ENCODE results near the gene CLASP1.

CLASP1 gene

GRCh38 chr2:121297217-121297830, 351.9 kb downstream of the CLASP1 start:
- TF ChIP-seq, protein P1, sequence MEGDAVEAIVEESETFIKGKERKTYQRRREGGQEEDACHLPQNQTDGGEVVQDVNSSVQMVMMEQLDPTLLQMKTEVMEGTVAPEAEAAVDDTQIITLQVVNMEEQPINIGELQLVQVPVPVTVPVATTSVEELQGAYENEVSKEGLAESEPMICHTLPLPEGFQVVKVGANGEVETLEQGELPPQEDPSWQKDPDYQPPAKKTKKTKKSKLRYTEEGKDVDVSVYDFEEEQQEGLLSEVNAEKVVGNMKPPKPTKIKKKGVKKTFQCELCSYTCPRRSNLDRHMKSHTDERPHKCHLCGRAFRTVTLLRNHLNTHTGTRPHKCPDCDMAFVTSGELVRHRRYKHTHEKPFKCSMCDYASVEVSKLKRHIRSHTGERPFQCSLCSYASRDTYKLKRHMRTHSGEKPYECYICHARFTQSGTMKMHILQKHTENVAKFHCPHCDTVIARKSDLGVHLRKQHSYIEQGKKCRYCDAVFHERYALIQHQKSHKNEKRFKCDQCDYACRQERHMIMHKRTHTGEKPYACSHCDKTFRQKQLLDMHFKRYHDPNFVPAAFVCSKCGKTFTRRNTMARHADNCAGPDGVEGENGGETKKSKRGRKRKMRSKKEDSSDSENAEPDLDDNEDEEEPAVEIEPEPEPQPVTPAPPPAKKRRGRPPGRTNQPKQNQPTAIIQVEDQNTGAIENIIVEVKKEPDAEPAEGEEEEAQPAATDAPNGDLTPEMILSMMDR (IDR thresholded peaks at IDR 0.05): peak; percentile 59

- TF ChIP-seq, protein P1 (IDR thresholded peaks at IDR 0.05): no peak
Measured at GRCh38 chr2:121295911-121296650, 353.2 kb downstream of the CLASP1 start.

GRCh38 chr2:121294881-121295840, 354.1 kb downstream of the CLASP1 start:
- TF ChIP-seq, protein P1 (IDR thresholded peaks at IDR 0.05): no peak

DNA sequence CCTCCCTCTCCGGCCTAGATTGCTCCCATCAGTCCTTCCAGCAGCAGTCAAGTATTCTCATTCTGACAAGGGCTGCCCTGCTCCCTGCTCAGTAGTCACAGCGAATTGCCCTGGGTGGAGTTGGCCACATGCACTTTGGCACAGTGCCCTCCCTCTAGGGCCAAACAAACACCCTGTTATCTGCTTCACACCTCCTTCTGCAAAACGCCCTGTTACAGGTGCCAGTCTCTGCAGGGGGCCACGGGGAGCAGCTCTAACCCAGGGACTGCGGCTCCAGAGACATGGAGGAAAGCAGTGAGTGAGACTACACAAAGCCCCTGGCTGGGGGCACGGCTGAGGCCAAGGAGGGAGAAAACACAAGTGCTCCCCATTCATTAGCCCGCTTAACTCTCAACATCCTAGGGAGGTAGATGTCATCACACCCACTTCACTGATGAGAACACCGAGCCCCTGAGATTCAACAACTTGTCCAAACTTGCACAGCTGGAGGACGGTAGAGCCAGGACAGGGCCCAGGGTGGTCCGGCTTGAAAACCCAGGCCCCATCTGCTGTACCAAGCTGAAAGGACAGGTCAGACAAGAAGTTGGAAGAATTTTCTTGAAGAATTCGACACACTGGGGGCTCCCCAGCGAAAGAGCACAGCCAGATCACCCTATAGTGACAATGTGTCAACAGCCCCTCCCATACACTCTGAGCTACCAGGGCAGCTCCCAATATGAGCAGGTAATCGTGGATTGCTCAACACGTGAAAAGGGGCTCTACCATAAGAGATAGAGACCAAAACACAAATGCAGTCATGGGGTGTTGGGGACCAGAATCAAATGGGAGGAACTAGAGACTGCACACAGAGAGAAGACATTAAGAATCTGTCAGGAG, 355.6 kb downstream of the CLASP1 start:
- TF ChIP-seq, protein P1 (IDR thresholded peaks at IDR 0.05): no peak

DNA sequence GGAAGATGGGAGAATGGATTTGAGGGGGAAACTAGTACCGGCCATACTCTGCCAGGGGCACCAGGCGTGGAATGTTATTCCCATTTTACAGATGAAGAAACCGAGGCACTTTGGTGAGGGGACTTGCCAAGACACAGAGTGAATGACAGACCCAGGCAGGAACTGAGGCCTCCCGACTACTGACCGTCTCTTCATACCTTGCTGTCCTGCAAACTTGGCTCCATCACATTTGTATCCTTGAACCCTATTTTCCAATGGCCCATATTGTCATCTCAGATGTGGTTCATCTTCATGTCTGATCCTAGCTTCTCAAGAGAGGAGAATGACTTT, 358.0 kb downstream of the CLASP1 start:
- TF ChIP-seq, protein P1 (IDR thresholded peaks at IDR 0.05): no peak

DNA sequence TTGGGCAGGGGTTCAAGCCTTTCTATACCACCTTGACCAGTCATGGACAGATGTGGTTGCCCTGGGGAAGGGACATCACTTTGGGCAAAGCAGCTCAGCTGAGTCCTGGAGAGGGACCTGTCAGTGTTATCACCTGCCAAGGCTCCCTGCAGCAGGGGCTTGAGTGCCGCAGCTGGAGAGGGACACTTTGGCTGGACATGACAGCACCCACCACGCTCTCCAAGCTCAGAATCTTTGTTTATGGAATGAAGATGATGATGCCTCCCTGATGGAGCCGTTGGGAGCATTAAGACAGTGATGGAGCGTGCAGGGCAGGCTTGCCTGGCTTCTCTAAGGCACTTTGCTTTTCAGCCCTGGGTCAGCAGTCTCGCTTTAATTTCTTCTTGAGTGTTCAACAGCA, 360.0 kb downstream of the CLASP1 start:
- TF ChIP-seq, protein P1 (IDR thresholded peaks at IDR 0.05): no peak
